GM12801 (cell line): ENCODE results near the gene CGB2.

ENCODE experiments used
- TF ChIP-seq, protein P1 (sequence below): IDR thresholded peaks from one replicate; pipeline ENCODE4 v1.5.1; 2011; ENCODE audit warnings: control low read depth; ENCODE audit not compliant: insufficient read length; ENCODE audit errors: extremely low read depth

CGB2 gene

DNA sequence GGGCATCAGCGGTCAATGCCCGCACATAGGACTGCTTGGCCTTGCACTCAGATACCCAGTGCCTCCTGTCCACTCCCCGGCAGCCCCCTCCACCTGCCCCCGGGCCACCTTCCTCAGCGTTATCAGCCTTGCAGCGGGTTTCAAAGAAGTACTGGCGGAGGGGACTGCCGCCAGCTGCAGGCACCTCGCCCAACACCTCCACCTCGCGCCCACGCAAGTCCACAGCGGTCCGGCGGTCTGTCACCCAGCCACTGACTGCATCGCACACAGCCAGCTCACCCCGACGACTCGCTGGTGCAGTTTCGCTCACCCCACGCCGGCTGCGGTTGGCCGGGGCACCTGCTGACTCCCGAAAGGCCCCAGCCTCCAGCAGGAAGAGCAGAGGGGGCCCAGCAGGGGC lies 29.8 kb downstream of the CGB2 start:
- TF ChIP-seq, protein P1, sequence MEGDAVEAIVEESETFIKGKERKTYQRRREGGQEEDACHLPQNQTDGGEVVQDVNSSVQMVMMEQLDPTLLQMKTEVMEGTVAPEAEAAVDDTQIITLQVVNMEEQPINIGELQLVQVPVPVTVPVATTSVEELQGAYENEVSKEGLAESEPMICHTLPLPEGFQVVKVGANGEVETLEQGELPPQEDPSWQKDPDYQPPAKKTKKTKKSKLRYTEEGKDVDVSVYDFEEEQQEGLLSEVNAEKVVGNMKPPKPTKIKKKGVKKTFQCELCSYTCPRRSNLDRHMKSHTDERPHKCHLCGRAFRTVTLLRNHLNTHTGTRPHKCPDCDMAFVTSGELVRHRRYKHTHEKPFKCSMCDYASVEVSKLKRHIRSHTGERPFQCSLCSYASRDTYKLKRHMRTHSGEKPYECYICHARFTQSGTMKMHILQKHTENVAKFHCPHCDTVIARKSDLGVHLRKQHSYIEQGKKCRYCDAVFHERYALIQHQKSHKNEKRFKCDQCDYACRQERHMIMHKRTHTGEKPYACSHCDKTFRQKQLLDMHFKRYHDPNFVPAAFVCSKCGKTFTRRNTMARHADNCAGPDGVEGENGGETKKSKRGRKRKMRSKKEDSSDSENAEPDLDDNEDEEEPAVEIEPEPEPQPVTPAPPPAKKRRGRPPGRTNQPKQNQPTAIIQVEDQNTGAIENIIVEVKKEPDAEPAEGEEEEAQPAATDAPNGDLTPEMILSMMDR: no peak

GRCh38 chr19:49064029-49064629 lies 32.4 kb downstream of the CGB2 start:
- TF ChIP-seq, protein P1: no peak

DNA sequence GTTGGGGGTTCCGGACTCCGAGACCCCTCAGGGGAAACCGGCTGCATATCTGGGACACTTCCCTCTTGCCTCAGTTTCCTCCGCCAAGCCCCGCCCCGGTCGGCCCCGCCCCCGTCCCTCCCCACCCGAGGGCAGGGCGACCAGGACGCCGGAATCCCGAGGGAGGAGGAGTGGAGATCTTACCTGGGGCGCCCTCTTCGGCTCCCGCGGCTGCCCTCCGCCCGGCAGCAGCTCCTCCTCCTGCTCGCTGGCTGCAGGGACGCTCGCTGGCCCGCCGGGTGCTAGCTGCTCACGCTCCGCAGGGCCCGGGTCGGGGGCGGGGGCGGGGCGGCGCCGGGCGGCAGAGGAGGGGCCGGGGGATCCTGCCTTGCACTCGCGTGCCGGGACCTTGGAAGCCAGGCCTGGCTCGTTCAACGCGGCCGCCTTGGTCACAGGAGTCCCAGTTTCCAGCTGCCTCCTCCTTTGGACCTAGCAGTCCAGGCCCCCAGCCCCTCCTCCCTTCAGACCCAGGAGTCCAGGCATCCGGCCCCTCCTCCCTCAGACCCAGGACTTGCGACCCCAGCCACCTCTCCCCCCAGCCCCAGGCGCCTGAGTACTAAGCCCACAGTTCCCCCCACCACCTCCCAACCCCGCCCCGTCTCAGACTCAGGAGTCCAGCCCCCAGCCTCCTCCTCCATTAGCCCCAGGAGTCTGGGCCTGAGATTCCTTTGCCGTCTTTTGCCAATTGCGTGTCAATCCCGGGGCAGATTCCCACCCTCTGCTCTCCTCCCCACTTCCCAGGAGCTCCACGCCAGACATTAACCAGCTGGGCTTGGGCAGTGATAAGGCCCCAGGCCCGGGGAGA lies 33.3 kb downstream of the CGB2 start, which contains the start of gene NTF4:
NTF4 (minus strand) TSS at position 51 of the 844 bp plus-strand sequence. CDS start 2,821 bp downstream, outside the sequence.
- TF ChIP-seq, protein P1: no peak

DNA sequence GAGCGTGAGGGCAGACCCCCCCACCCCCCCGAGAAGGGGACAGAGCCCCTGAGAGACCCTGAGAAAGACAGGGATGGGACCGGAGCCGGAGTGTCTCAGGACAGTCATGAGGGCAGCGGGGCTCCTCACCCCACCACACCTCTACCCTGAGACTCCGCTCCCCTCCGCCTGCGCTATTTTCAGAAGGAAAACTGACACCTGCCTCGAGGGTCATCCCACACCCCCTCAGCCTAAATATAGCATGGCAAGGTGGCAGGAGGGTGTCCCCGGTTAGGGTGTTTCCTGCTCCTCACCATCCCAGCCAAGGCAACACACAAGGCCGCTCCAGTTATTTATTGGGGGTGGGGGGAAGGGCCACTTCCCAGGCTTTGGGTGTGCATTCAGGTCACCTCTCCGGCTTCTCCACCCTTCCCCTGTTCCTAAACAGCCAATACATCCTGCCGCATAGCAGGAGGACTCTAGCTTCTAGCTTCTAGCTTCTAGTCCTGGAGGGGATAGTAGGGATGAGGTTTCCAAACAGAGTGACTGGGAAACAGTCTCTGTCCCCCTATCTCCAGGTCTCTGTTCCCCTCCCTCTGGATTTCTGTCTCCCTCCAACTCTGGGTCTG lies 34.3 kb downstream of the CGB2 start:
- TF ChIP-seq, protein P1: no peak

- TF ChIP-seq, protein P1: no peak
Observed at GRCh38 chr19:49067554-49067953, 35.9 kb downstream of the CGB2 start.

GRCh38 chr19:49069026-49069425 lies 37.3 kb downstream of the CGB2 start:
- TF ChIP-seq, protein P1: no peak

DNA sequence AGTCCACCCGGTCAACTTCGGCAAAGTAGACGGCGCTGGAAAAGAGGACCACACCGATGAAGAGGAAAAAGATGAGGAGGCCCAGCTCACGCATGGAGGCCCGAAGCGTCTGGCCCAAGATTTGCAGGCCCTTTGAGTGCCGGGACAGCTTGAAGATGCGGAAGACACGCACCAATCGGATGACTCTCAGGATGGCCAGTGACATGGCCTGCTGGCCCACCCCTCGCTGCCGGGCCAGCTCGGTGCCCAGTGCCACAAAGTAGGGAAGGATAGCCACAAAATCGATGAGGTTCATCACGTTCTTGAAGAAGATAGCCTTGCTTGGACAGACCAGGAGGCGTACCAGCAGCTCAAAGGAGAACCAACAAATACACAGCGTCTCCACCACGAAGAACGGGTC lies 38.7 kb downstream of the CGB2 start:
- TF ChIP-seq, protein P1: no peak
